Ramos (cell line): Measurements from ENCODE around the gene MND1.
"Not testable (repeated sequence)": the region's sequence is repeated elsewhere in the genome, so short reads cannot be mapped to it uniquely, and the experiment has no call there.

ENCODE experiments used
- in situ Hi-C: fragments of 300-500 bp; cut with MboI; formaldehyde crosslinking; loops from one replicate; pipeline ENCODE4 v1.14.3; 2022; ENCODE audit warnings: low sequenced_read_pairs; ENCODE audit not compliant: unreplicated experiment

MND1 gene

GRCh38 chr4:153428941-153429475 lies 84.5 kb downstream of the MND1 start:
- in situ Hi-C loops = loop anchor here (25.0 kb wide), 1 partner anchor 767 kb away; no protein-coding TSS in a partner anchor

GRCh38 chr4:153432965-153433753 lies 88.7 kb downstream of the MND1 start:
- in situ Hi-C loops = loop anchor here (5.0 to 25.0 kb wide), 2 partner anchors 86 to 771 kb away; no protein-coding TSS in a partner anchor

- in situ Hi-C loops = loop anchor here (5.0 to 25.0 kb wide), 2 partner anchors 86 to 771 kb away; no protein-coding TSS in a partner anchor
These were observed 89.2 kb downstream of the MND1 start for GRCh38 chr4:153433754-153434105.

GRCh38 chr4:153434190-153434589 lies 89.7 kb downstream of the MND1 start:
- in situ Hi-C loops = loop anchor here (5.0 to 25.0 kb wide), 2 partner anchors 87 to 772 kb away; no protein-coding TSS in a partner anchor

GRCh38 chr4:153438916-153439756 lies 94.6 kb downstream of the MND1 start:
- in situ Hi-C loops = loop anchor here (25.0 kb wide), 1 partner anchor 777 kb away; no protein-coding TSS in a partner anchor

GRCh38 chr4:153439831-153440230 lies 95.3 kb downstream of the MND1 start:
- in situ Hi-C loops = loop anchor here (25.0 kb wide), 1 partner anchor 778 kb away; no protein-coding TSS in a partner anchor

- in situ Hi-C loops = loop anchor here (25.0 kb wide), 1 partner anchor 778 kb away; no protein-coding TSS in a partner anchor
These were observed 96.0 kb downstream of the MND1 start for GRCh38 chr4:153440475-153440874.

GRCh38 chr4:153447175-153447905 lies 102.9 kb downstream of the MND1 start:
- in situ Hi-C loops = loop anchor here (25.0 kb wide), 1 partner anchor 785 kb away; no protein-coding TSS in a partner anchor

GRCh38 chr4:153448003-153448731 lies 103.7 kb downstream of the MND1 start:
- in situ Hi-C loops = loop anchor here (25.0 kb wide), 1 partner anchor 786 kb away; no protein-coding TSS in a partner anchor

GRCh38 chr4:153449338-153449737 lies 104.8 kb downstream of the MND1 start:
- in situ Hi-C loops = loop anchor here (25.0 kb wide), 1 partner anchor 787 kb away; no protein-coding TSS in a partner anchor

- in situ Hi-C loops = no loop called here
These were observed 106.0 kb downstream of the MND1 start for GRCh38 chr4:153450544-153450917.

GRCh38 chr4:153451145-153451544 lies 106.7 kb downstream of the MND1 start:
- in situ Hi-C loops = not testable (repeated sequence)

- in situ Hi-C loops = no loop called here
These were observed 107.6 kb downstream of the MND1 start for GRCh38 chr4:153451911-153452657.

GRCh38 chr4:153452658-153453378 lies 108.3 kb downstream of the MND1 start:
- in situ Hi-C loops = no loop called here

GRCh38 chr4:153453402-153453801 lies 108.9 kb downstream of the MND1 start:
- in situ Hi-C loops = no loop called here

- in situ Hi-C loops = no loop called here
These were observed 114.5 kb downstream of the MND1 start for GRCh38 chr4:153458969-153459368.

GRCh38 chr4:153461549-153461948 lies 117.1 kb downstream of the MND1 start:
- in situ Hi-C loops = not testable (repeated sequence)

- in situ Hi-C loops = no loop called here
These were observed 119.6 kb downstream of the MND1 start for GRCh38 chr4:153464068-153464467.
